ENCODE measurements around the gene PPM1M.

PPM1M gene

GRCh38 chr3:52198643-52199608 lies 46.6 kb upstream of the PPM1M start:
- no peak for TF ChIP-seq CTCF (IDR thresholded peaks at IDR 0.05; ENCODE audit: low read depth, low read length)
- DNase-seq: no peak
- peak overlapping the region; percentile 80 for H3K4me3 ChIP-seq (ENCODE audit: low read depth, low read length)
- peaks cover 19% of the 10 kb centered on the region for H3K36me3 ChIP-seq
- H3K27ac ChIP-seq: peak overlapping the region; percentile 82
- H3K9me3 ChIP-seq (ENCODE audit: severe bottlenecking): no peaks in the 10 kb centered on the region
- no peaks in the 10 kb centered on the region for H3K27me3 ChIP-seq (ENCODE audit: insufficient read depth, low read depth, severe bottlenecking)

GRCh38 chr3:52200981-52201679 lies 44.4 kb upstream of the PPM1M start:
- Histone ChIP-seq H3K4me3 (ENCODE audit: low read depth, low read length) (no peak overlapping the region), H3K27me3 (ENCODE audit: insufficient read depth, low read depth, severe bottlenecking) (no peaks in the 10 kb centered on the region), H3K9me3 (ENCODE audit: severe bottlenecking) (no peaks in the 10 kb centered on the region), H3K36me3 (peaks cover 28% of the 10 kb centered on the region), H3K27ac (no peak overlapping the region)
- DNase-seq: no peak
- TF ChIP-seq CTCF (IDR thresholded peaks at IDR 0.05; ENCODE audit: low read depth, low read length): no peak

GRCh38 chr3:52202384-52203077 lies 43.0 kb upstream of the PPM1M start:
- Histone ChIP-seq H3K4me3 (ENCODE audit: low read depth, low read length) (no peak overlapping the region), H3K36me3 (peaks cover 29% of the 10 kb centered on the region), H3K27me3 (ENCODE audit: insufficient read depth, low read depth, severe bottlenecking) (no peaks in the 10 kb centered on the region), H3K9me3 (ENCODE audit: severe bottlenecking) (no peaks in the 10 kb centered on the region), H3K27ac (no peak overlapping the region)
- no peak for TF ChIP-seq CTCF (IDR thresholded peaks at IDR 0.05; ENCODE audit: low read depth, low read length)
- no peak for DNase-seq

GRCh38 chr3:52203701-52204100 lies 41.9 kb upstream of the PPM1M start:
- no peak overlapping the region for H3K4me3 ChIP-seq (ENCODE audit: low read depth, low read length)
- no peak for DNase-seq
- H3K9me3 ChIP-seq (ENCODE audit: severe bottlenecking): no peaks in the 10 kb centered on the region
- no peak for TF ChIP-seq CTCF (IDR thresholded peaks at IDR 0.05; ENCODE audit: low read depth, low read length)
- H3K27ac ChIP-seq: no peak overlapping the region
- H3K36me3 ChIP-seq: peaks cover 39% of the 10 kb centered on the region
- H3K27me3 ChIP-seq (ENCODE audit: insufficient read depth, low read depth, severe bottlenecking): no peaks in the 10 kb centered on the region

DNA sequence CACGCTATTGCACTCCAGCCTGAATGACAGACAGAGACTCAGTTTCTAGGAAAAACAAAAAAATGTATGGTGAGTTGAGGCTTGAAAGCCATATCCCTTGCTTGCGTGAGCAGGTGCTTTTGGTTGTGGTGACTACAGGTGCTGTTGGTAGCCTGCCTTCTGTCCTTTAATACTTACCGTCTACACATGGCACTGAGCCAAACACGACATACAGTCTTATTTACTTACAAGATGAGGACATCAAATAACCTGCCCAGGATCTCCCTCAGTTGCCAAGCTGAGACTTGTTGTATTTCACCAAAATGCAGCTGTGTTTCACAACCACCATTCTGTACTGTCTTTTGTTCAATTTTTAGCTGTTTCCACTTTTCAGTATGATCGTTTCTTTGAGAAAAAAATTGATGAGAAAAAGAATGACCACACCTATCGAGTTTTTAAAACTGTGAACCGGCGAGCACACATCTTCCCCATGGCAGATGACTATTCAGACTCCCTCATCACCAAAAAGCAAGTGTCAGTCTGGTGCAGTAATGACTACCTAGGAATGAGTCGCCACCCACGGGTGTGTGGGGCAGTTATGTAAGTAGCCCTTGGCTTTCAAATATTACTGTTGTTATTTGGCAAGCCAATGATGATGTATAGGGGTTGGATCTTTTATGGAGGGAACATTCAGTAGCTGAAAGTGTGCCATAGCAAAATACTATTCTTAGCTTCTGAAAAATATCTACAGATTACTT lies 41.1 kb upstream of the PPM1M start:
- no peak for TF ChIP-seq CTCF (IDR thresholded peaks at IDR 0.05; ENCODE audit: low read depth, low read length)
- H3K4me3 ChIP-seq (ENCODE audit: low read depth, low read length): no peak overlapping the region
- no peak for DNase-seq
- no peak overlapping the region for H3K27ac ChIP-seq
- no peaks in the 10 kb centered on the region for H3K27me3 ChIP-seq (ENCODE audit: insufficient read depth, low read depth, severe bottlenecking)
- peaks cover 41% of the 10 kb centered on the region for H3K36me3 ChIP-seq
- no peaks in the 10 kb centered on the region for H3K9me3 ChIP-seq (ENCODE audit: severe bottlenecking)

All from WERI-Rb-1 (cell line).